Fibroblast of the conjunctiva (primary cell): ENCODE data around the gene LMAN1L.
A peak's percentile ranks its signal among the peaks of the same experiment; 100 is the strongest.
"Not testable (repeated sequence)": the region's sequence is repeated elsewhere in the genome, so short reads cannot be mapped to it uniquely, and the experiment has no call there.

Experiments used
- DNase-seq: peaks from one replicate; pipeline ENCODE4 v3.0.0-alpha.2; 2010; ENCODE audit warnings: low read depth

LMAN1L gene

DNA sequence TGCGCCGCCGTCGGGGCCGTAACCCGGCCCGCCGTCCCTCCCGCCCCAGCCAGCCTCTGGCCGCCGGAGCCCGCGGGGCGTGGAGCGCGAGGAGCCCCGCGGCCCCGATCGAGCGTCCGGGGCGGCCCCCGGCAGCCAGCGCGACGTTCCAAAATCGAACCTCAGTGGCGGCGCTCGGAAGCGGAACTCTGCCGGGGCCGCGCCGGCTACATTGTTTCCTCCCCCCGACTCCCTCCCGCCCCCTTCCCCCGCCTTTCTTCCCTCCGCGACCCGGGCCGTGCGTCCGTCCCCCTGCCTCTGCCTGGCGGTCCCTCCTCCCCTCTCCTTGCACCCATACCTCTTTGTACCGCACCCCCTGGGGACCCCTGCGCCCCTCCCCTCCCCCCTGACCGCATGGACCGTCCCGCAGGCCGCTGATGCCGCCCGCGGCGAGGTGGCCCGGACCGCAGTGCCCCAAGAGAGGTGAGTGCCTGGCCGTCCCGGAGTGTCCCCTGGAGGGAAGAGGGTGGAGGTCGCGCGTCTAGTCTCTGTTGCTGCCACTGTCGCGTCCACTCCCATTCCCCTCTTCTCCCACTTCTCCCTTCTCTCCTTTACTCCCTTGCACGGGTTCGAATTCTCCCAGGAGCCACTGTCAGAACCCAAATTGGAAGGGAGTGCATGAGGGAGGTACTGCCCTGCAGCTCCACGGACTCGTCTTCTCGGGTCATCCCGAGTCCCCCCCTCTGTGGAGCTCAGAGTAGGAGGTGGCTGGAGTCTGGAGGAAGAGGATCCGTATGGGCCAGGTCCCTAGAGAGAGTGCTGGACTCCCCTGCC lies 30.2 kb upstream of the LMAN1L start:
- no peak for DNase-seq

DNA sequence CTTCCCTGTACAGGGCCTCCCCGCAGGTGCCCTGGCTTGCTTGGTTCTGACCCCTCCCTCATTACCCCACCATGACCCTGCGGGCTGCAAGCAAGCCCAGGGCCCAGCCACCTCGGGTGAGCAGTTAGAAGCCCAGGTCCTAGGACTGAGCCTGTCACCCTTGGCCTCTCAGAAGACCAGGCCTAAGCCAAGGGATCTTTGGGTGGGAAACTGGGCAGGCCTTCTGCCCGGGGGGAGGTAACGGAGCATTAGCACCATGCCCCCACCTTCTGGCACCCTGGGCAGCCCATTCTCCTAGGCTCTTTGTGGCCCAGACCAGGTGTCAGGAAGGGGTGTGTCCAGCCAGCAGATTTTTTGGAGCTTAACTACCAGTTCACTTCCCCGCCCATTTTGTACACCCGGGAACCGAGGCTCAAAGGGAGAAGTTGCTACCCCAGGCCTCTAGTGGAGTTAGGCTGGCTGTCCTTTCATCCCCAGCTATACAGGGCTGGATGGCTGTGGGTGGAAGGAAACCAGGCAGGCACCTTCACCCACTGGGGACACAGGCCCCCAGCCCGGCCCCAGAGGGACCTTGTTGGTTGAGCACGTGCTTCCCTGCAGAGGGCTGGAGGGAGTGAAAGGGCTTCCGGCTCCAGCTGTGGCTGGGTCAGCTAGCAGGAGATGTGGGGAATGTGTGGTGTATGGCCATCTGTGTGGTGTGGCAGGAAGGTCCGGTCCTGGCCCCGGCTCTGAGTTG lies 29.4 kb upstream of the LMAN1L start:
- DNase-seq = no peak

GRCh38 chr15:74783808-74784175 lies 28.8 kb upstream of the LMAN1L start:
- no peak for DNase-seq

DNA sequence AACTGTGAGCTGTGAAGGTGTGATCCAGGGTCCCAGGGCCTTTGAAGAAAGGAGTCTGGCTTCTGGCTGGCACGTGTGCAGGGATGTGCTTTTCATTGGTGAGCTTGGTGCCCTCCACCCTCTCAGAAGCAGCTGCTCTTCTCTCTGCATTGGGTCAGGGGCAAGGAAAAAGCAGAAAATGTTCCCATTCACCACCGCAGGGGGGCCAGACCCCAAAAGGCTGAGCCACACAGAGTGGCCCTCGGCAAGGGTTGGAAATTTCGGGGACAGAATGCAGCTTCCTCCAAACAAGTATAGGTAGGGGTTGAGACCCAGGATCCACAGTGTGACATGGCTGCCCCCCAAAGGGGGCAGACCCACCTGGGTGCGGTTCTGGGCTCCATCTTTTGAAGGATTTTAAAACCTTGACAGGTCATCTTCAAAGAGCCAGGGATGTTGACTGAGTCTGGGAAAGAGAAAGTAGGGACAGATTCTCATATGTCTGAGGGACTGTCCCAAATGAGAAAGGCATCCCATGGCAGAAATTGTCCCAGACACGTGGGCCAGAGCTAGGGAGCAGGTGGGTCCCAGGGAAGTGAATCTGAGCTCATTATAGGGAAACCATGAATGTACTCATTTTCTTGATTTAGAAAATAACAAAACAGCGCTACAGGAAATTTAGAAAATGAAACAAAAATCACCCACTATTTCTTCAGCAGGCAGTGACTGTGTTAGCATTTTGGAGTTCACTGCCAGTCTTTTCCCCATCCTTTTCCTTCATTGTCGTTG lies 28.0 kb upstream of the LMAN1L start:
- no peak for DNase-seq

- no peak for DNase-seq
Measured at GRCh38 chr15:74785194-74786032, 27.2 kb upstream of the LMAN1L start.

GRCh38 chr15:74786081-74786480 lies 26.6 kb upstream of the LMAN1L start:
- not testable (repeated sequence) for DNase-seq

- no peak for DNase-seq
Measured at GRCh38 chr15:74786551-74787165, 26.0 kb upstream of the LMAN1L start.

GRCh38 chr15:74787251-74788041 lies 25.2 kb upstream of the LMAN1L start:
- peak; percentile 39 for DNase-seq

- no peak for DNase-seq
Measured at GRCh38 chr15:74788042-74788682, 24.5 kb upstream of the LMAN1L start.

DNA sequence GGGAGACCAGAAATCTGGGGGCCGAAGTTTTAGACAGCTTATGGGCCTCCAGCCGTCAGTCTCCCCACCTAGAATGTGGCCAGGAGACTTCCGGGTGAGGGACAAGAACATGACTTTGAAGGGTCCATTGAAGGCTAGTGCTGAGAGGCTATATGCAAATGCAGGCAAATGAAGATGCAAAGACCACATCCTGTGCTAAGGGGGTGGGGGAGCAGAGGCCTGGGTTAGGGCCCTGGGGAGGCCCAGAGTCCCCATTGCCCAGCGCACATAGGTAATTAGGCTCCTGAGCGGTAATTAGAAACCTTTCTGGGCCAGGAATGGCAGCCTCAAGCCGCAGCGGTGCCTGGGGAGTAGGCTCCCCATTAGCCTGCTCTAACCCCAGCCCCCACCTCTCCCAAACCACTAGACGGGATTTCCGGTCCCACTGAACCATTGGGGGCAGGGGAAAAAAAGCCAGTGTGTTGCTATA lies 23.9 kb upstream of the LMAN1L start:
- no peak for DNase-seq

DNA sequence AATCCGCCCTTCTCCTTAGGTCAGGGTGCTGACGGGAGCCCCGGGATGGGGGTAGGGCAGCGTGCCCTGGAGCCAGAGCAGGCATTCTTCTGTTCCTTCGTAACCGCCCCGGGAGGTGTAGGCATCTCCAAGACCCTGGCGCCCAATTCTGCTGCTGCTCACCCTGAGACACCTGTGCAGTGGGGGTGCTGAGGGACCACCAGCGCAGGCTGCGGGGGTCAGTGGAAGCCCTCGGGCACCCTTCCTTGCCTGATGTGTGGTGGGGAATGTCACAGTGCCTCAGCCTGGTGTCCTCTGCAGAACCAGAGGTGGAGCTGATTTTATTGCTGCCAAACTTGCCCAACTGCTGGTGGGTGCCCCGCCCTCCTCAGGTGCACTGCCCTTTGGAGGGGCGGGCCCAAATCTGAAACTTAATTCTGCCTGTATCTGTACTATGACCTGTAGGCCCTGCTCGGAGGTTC lies 23.4 kb upstream of the LMAN1L start:
- DNase-seq = no peak

- no peak for DNase-seq
Measured at GRCh38 chr15:74789741-74790079, 22.9 kb upstream of the LMAN1L start.

DNA sequence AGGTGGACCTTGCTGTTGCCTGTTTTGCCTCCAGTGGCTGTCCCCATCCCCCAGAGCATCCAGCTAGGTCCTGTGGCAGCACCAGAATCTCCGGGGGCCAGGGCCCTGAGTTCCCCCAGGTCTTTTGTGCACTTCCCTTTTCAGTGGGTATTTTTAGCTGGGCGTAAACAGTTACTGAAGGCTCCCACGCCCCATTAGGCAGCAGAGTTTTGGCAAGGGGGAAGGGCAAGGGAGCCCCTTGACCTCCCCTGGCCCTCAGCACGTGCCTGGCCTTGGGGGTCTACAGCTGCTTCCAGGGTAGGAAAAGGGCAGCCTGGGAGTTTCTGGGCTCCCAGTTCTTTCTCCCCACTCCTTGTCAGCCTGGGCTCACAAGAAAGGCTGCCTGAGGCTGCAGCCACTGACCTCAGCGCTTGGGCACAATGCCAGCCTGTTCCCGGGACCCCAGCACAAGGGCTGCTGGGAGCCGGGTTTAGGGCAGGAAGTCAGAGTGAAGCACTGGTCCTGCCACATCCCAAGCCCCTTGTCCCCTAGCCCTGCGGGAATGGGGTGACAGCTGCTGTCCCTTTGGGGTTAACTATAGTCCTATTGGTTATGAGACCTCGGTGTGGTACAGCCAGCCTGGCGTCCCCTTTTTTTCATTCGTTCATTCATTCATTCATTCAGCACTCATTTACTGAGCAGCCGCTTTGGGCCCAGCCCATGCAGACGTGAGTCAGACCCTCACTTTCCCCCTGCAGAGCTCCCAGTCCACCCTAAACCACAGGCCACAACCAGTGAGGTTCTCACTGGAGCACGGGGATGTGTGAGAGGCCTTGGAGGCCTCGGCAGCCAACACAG lies 22.3 kb upstream of the LMAN1L start:
- peak; percentile 26 for DNase-seq

- DNase-seq = no peak
Measured at GRCh38 chr15:74791007-74791406, 21.6 kb upstream of the LMAN1L start.

- no peak for DNase-seq
Measured at GRCh38 chr15:74791667-74792066, 21.0 kb upstream of the LMAN1L start.

DNA sequence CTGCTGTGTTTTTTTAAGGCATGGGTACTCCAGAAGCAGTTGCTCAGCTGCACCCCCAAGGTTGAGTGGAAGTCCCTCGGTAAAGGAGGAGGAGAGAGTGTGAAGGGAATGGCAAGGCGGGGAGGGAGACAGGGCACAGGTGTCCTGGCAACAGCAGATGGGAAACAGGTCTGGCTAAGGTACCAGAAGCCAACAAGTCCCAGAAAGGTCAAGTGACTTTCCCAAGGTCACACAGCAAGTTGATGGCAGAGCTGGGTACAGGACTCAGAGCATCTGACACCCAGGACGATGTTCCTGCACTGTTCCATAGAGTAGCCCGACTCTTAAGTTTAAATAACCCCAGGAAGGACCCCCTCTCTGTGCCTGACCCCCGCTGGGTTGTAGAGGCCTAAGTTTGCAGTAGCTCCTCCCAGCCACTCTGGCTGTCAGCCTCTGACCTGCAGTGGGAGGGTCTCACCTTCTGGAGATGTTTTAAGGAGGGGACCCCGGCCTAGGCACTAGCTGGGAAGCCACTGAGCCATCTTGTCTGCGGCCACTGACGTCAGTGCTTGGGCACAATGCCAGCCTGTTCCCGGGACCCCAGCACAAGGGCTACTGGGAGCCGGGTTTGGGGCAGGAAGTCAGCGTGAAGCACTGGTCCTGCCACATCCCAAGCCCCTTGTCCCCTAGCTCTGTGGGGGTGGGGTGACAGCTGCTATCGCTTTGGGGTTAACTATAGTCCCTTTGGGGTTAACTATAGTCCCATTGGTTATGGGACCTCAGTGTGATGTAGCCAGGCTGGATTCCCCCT lies 20.2 kb upstream of the LMAN1L start:
- DNase-seq = no peak

DNA sequence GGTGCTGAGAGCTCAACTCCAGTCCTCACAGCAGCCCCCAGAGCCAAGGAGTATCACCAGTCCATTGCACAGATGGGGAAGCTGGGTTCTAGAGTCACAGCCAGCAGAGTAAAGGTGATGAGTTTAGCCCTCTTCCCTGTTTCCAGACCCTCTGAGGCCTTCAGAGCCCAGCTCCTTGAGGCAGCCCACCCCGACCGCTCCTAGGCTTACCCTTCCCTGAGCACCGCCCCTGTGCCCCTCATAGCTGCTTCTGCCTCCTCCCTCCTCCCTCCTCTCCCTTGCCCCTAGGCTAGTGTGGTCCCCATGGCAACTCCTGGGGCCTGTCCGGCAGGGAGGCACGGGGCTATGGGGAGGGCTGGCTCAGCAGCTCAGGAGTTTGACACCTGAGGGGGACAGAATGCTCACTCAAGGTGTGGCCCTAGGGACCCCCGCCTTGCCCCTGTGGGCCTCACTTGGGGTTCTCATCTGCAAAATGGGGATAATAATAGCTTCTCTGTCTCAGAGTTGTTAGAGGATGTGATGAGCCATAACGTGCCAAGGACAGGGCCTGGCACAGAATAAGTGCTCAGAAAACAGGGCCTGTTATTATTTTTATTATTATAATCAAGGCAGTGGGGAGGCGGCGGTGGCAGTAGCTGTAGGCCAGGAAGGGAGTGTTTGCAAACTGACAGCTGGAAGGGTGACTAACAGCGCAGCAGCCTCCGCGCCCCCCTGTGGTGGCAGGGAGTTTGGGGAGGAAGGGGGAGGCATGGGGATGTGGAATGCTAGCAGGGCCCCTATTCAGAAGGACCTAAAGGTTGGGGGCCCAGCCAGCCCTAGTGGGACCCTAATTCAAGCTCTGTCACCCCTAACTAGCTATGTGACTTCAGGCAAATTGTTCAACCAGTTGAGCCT lies 19.3 kb upstream of the LMAN1L start:
- DNase-seq = no peak
